Testis (tissue), 2 donors: Measurements from ENCODE around the gene PAFAH1B1.

Experiments used
- CTCF ChIP-seq, 3 experiments: fragments of 450-650 bp in 2 of 3; fragments of 200-600 bp in 1 of 3; sonication (generic) in 1 of 3; IDR thresholded peaks; one replicate each; pipeline ENCODE4 v1.5.1; 2016 to 2019; ENCODE audit warnings: antibody characterized with exemption in 3 of 3, mild to moderate bottlenecking in 2 of 3, moderate library complexity in 1 of 3
- POLR2A ChIP-seq: fragments of 450-650 bp; IDR thresholded peaks from one replicate; pipeline ENCODE4 v1.6.1; 2017; ENCODE audit warnings: antibody characterized with exemption, mild to moderate bottlenecking, moderate library complexity

- TF ChIP-seq CTCF (IDR thresholded peaks at IDR 0.05) (no peak), POLR2A (no peak)
Measured at GRCh38 chr17:2721603-2722002, 128.1 kb downstream of the PAFAH1B1 start.
